Neuronal stem cell (in vitro differentiated cells): Measurements from ENCODE around the gene COL1A1.

Experiments used
- DNase-seq: peaks from one replicate; pipeline ENCODE4 v3.0.0-alpha.2; 2013; ENCODE audit warnings: low spot score
- H2AFZ ChIP-seq: one replicate; pipeline ENCODE4 v1.6.1; 2013; ENCODE audit warnings: mild to moderate bottlenecking, low read length, inconsistent platforms
- H2AK5ac ChIP-seq: 2 replicates; pipeline ENCODE4 v1.6.1; 2013; ENCODE audit warnings: low read depth, mild to moderate bottlenecking, inconsistent platforms, low read length, moderate library complexity, mixed read lengths
- H2BK120ac ChIP-seq: 2 replicates; pipeline ENCODE4 v1.6.1; 2013; ENCODE audit warnings: low read depth, mild to moderate bottlenecking, inconsistent platforms, low read length, moderate library complexity, mixed read lengths
- H2BK12ac ChIP-seq: one replicate; pipeline ENCODE4 v1.6.1; 2013; ENCODE audit warnings: low read length, inconsistent platforms
- H2BK15ac ChIP-seq: 2 replicates; pipeline ENCODE4 v1.6.1; 2013; ENCODE audit warnings: mild to moderate bottlenecking, low read length, inconsistent platforms, mixed read lengths
- H2BK5ac ChIP-seq: one replicate; pipeline ENCODE4 v1.6.1; 2013; ENCODE audit warnings: inconsistent platforms, mild to moderate bottlenecking, low read length, moderate library complexity
- H3K14ac ChIP-seq: one replicate; pipeline ENCODE4 v1.6.1; 2013; ENCODE audit warnings: low read length, inconsistent platforms
- H3K18ac ChIP-seq: 2 replicates; pipeline ENCODE4 v1.6.1; 2013; ENCODE audit warnings: low read length, inconsistent platforms
- H3K23ac ChIP-seq: 2 replicates; pipeline ENCODE4 v1.6.1; 2013; ENCODE audit warnings: low read depth, mild to moderate bottlenecking, mixed read lengths, low read length, inconsistent platforms; ENCODE audit not compliant: poor library complexity
- H3K27ac ChIP-seq: replicated peaks from 3 replicates; pipeline ENCODE4 v1.5.1; 2013; ENCODE audit warnings: low read length, inconsistent platforms
- H3K27me3 ChIP-seq, 3 experiments: 2 replicates each; pipeline ENCODE4 v1.6.1; 2013; ENCODE audit warnings: low read length in 3 of 3, mild to moderate bottlenecking in 2 of 3, inconsistent platforms in 1 of 3, low read depth in 1 of 3, mixed read lengths in 1 of 3, moderate library complexity in 1 of 3; ENCODE audit not compliant: control insufficient read depth in 3 of 3, insufficient read depth in 3 of 3
- H3K36me3 ChIP-seq, 2 donors: replicated peaks in 1 of 2; 2 replicates each; pipeline ENCODE4 v1.6.1; 2013; ENCODE audit warnings: low read length in 2 of 2; ENCODE audit not compliant: control insufficient read depth in 2 of 2, insufficient read depth in 2 of 2
- H3K4ac ChIP-seq: 2 replicates; pipeline ENCODE4 v1.6.1; 2013; ENCODE audit warnings: inconsistent platforms, mild to moderate bottlenecking, low read length, moderate library complexity
- H3K4me1 ChIP-seq, 2 donors: 1 replicate in 1 of 2; 2 replicates in 1 of 2; pipeline ENCODE4 v1.6.1; 2013; ENCODE audit warnings: low read length in 2 of 2, low read depth in 1 of 2; ENCODE audit not compliant: control insufficient read depth in 2 of 2, insufficient read depth in 1 of 2
- H3K4me2 ChIP-seq: one replicate; pipeline ENCODE4 v1.6.1; 2013; ENCODE audit warnings: mild to moderate bottlenecking, low read length, inconsistent platforms; ENCODE audit not compliant: insufficient read depth, poor library complexity, severe bottlenecking
- H3K4me3 ChIP-seq, 2 donors: 2 replicates each; pipeline ENCODE4 v1.5.1; 2013; ENCODE audit warnings: low read length in 2 of 2, mild to moderate bottlenecking in 2 of 2, inconsistent platforms in 1 of 2, moderate library complexity in 1 of 2
- H3K79me1 ChIP-seq: one replicate; pipeline ENCODE4 v1.6.1; 2013; ENCODE audit warnings: low read depth, mild to moderate bottlenecking, inconsistent platforms, low read length, moderate library complexity
- H3K9ac ChIP-seq: one replicate; pipeline ENCODE4 v1.6.1; 2013; ENCODE audit warnings: mild to moderate bottlenecking, low read depth, low read length, inconsistent platforms; ENCODE audit not compliant: poor library complexity
- H3K9me3 ChIP-seq, 2 donors: replicated peaks in 1 of 2; 2 replicates each; pipeline versions ENCODE3 to v1.6.1; 2013; ENCODE audit warnings: low read length in 2 of 2, mild to moderate bottlenecking in 2 of 2, inconsistent platforms in 1 of 2, low read depth in 1 of 2, mixed read lengths in 1 of 2, moderate library complexity in 1 of 2; ENCODE audit not compliant: control insufficient read depth in 2 of 2, insufficient read depth in 1 of 2
- H4K8ac ChIP-seq: one replicate; pipeline ENCODE4 v1.6.1; 2013; ENCODE audit warnings: low read depth, mild to moderate bottlenecking, inconsistent platforms, low read length, moderate library complexity
- H4K91ac ChIP-seq: one replicate; pipeline ENCODE4 v1.6.1; 2013; ENCODE audit warnings: low read length, low read depth, mild to moderate bottlenecking, inconsistent platforms; ENCODE audit not compliant: poor library complexity
- WGBS, 2 donors: extraction: QIAGEN DNeasy Blood & Tissue Kit; methylation state at CpG; one replicate each; pipeline ENCODE4 v1.1.7; 2013; ENCODE audit warnings: missing lambda C conversion rate in 2 of 2, mixed read lengths in 1 of 2; ENCODE audit not compliant: insufficient read length in 2 of 2, insufficient replicate concordance in 1 of 2; ENCODE audit errors: extremely low coverage in 2 of 2; 5-methylcytosine and 5-hydroxymethylcytosine counted together

Gene COL1A1

DNA sequence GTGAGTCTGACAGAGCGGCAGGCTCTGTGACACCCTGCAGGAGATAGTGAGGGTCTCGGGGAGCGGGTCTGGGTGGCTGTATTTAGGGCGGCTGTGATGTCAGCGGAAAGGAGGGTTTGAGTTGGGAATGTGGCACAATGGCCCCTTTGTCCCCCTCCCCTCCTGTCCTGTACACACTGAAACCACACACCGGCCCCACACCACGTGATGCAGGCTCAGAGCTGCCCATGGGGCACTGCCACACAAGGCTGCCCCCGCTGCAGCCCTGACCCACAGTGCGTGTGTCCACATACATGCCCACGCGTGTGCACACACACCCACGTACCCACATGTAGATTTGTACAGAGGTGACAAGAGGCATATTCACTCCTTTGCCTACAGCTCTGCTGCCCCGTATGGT lies 20.3 kb downstream of the COL1A1 start:
- DNase-seq: no peak
- peaks cover 4% of the 10 kb centered on the region for H3K79me1 ChIP-seq
- no peak overlapping the region for H3K4me2 ChIP-seq
- H3K36me3 ChIP-seq: peaks cover 0 to under 1% of the 10 kb centered on the region in 2 donors
- H4K91ac ChIP-seq: peak overlapping the region; percentile 62
- H4K8ac ChIP-seq: peak overlapping the region; percentile 57
- peak overlapping the region; percentile 64 for H3K14ac ChIP-seq
- H3K23ac ChIP-seq: no peak overlapping the region
- H2BK5ac ChIP-seq: no peak overlapping the region
- peak overlapping the region; percentile 6 for H2BK120ac ChIP-seq
- no peak overlapping the region for H3K4me3 ChIP-seq
- H2BK12ac ChIP-seq: peak overlapping the region; percentile 8
- WGBS, 2 donors: no CpG with 5 or more reads among the region's 13 CpGs
- H3K9me3 ChIP-seq: peaks cover 0 to 3% of the 10 kb centered on the region in 2 donors
- H3K4ac ChIP-seq: peak overlapping the region; percentile 97
- H3K27me3 ChIP-seq: peaks cover 0 to 9% (median 0%) of the 10 kb centered on the region in 3 experiments
- H3K27ac ChIP-seq: no peak overlapping the region
- H2AK5ac ChIP-seq: peak overlapping the region; percentile 96
- peak overlapping the region; percentile 16 for H3K9ac ChIP-seq
- H3K4me1 ChIP-seq: peaks cover 34 to 47% of the 10 kb centered on the region in 2 donors
- peak overlapping the region; percentile 8 for H2BK15ac ChIP-seq
- H2AFZ ChIP-seq: peak overlapping the region; percentile 5
- peak overlapping the region; percentile 83 for H3K18ac ChIP-seq

DNA sequence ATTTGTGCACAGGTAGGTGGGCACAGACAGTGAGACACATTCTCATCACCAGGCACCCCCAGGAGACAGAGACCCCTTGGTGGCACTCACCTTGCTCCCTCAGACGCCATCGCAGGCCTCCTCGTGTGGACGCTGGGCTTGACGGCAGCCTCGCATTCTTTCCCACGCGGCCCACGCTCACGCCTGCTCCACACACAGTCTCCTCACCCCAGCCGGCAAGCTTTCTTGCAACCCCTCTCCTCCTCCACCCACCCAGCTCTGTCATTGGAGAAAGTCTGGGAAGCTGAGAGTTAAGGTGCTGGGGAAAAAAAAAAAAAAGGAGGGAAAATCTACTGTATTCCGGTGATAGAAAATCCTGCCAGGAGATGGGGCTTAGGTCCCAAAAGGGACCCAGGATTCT lies 20.8 kb downstream of the COL1A1 start:
- no peak overlapping the region for H2AFZ ChIP-seq
- peaks cover 0 to 7% (median 0%) of the 10 kb centered on the region in 3 experiments for H3K27me3 ChIP-seq
- peak overlapping the region; percentile 86 for H3K18ac ChIP-seq
- peak overlapping the region; percentile 75 for H2BK15ac ChIP-seq
- H3K79me1 ChIP-seq: peaks cover 4% of the 10 kb centered on the region
- H4K91ac ChIP-seq: peak overlapping the region; percentile 93
- no peak overlapping the region for H3K27ac ChIP-seq
- H3K14ac ChIP-seq: no peak overlapping the region
- no peaks in the 10 kb centered on the region for H3K36me3 ChIP-seq
- H3K9ac ChIP-seq: no peak overlapping the region
- H3K23ac ChIP-seq: no peak overlapping the region
- no peak for DNase-seq
- H3K9me3 ChIP-seq: peaks cover 0 to 2% of the 10 kb centered on the region in 2 donors
- peak overlapping the region; percentile 38 for H2AK5ac ChIP-seq
- H2BK12ac ChIP-seq: no peak overlapping the region
- peaks cover 34 to 47% of the 10 kb centered on the region in 2 donors for H3K4me1 ChIP-seq
- no peak overlapping the region for H3K4ac ChIP-seq
- no peak overlapping the region for H2BK5ac ChIP-seq
- no peak overlapping the region for H3K4me3 ChIP-seq
- no peak overlapping the region for H2BK120ac ChIP-seq
- no peak overlapping the region for H3K4me2 ChIP-seq
- H4K8ac ChIP-seq: no peak overlapping the region
- no CpG with 5 or more reads among the region's 12 CpGs for WGBS, 2 donors

DNA sequence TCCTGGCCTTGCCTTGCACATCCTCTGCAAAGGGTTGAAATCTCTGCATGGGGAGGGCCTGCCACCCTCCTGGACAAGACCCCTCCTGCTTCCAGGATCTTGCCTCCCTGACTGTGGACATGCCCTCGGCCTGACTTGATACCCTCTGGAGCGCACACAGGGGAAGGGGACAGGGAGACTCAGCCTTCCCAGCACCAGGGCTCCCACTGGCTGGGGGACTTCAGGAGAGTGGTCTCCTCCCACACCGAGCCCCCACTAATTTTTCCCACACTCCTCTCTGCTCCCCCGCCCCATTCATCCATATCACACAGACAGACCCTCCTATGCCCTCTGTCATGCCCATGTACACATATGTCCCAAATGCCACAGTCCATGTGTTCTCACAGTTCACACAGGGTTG lies 21.3 kb downstream of the COL1A1 start:
- no peak overlapping the region for H2BK5ac ChIP-seq
- no peak overlapping the region for H3K23ac ChIP-seq
- no peak overlapping the region for H3K4me3 ChIP-seq
- H3K14ac ChIP-seq: no peak overlapping the region
- peak overlapping the region; percentile 38 for H3K18ac ChIP-seq
- peak overlapping the region; percentile 73 for H2BK12ac ChIP-seq
- H3K4ac ChIP-seq: no peak overlapping the region
- peak overlapping the region; percentile 32 for H2AK5ac ChIP-seq
- H2BK15ac ChIP-seq: peak overlapping the region; percentile 75
- H4K8ac ChIP-seq: no peak overlapping the region
- WGBS, 2 donors: no CpG with 5 or more reads among the region's 4 CpGs
- H3K36me3 ChIP-seq: no peaks in the 10 kb centered on the region
- peaks cover 34 to 47% of the 10 kb centered on the region in 2 donors for H3K4me1 ChIP-seq
- no peak overlapping the region for H2AFZ ChIP-seq
- no peak overlapping the region for H2BK120ac ChIP-seq
- H3K4me2 ChIP-seq: no peak overlapping the region
- no peak overlapping the region for H4K91ac ChIP-seq
- peaks cover 4% of the 10 kb centered on the region for H3K79me1 ChIP-seq
- H3K27ac ChIP-seq: no peak overlapping the region
- no peaks in the 10 kb centered on the region for H3K9me3 ChIP-seq
- H3K9ac ChIP-seq: no peak overlapping the region
- DNase-seq: no peak
- peaks cover 0 to 7% (median 0%) of the 10 kb centered on the region in 3 experiments for H3K27me3 ChIP-seq

DNA sequence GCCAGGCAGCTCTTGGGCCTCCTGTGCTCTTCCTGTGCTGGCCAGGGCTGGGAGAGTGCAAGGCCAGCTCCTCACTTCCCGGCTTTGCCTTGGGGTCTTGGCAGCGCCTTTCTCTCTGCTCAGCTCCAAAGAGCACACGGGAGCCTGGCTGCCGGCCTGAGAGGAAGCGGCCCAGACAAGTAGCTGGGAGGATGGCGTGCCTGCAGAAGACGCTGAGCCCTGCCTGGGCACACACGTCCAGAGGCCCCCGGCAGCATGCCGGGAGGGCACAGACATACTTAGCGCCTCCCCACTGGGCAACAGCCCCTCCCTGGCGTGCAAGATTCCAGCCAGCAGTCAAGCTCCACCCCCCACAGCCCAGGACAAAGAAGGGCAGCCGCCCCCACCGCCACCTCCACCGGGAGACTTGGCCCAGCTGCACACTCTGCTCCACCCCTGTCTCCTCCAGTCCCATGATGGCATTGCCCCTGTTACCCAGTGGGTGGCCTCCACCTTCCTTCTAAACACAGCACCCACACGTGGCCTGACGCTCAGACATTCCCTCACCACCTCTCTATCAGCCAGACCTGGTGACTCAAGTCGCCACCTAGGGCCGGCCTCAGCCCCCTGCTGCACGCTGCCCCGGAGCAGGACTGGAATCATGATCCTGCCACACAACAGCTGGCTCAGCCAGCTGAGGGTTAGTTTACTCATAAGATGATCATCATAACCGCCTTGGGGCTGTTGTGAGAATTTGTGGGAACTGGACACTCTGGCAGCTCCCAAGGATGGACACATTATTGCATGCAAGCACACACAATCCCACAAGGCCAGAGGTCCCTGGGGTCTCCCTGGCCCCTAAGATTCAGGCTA lies 23.2 kb downstream of the COL1A1 start:
- WGBS, 2 donors: no CpG with 5 or more reads among the region's 22 CpGs
- H3K9ac ChIP-seq: peak overlapping the region; percentile 82
- H2BK15ac ChIP-seq: peak overlapping the region; percentile 100
- peak overlapping the region; percentile 52 for H4K8ac ChIP-seq
- H3K23ac ChIP-seq: peak overlapping the region; percentile 83
- peak overlapping the region; percentile 90 for H4K91ac ChIP-seq
- peak overlapping the region; percentile 19 for H3K4me2 ChIP-seq
- H2BK5ac ChIP-seq: peak overlapping the region; percentile 83
- peak overlapping the region; percentile 91 for H2AFZ ChIP-seq
- no peaks in the 10 kb centered on the region for H3K9me3 ChIP-seq
- H3K36me3 ChIP-seq: no peaks in the 10 kb centered on the region
- H3K27ac ChIP-seq: peak overlapping the region; percentile 40
- H3K4ac ChIP-seq: peak overlapping the region; percentile 91
- peaks cover 25 to 35% of the 10 kb centered on the region in 2 donors for H3K4me1 ChIP-seq
- H3K18ac ChIP-seq: peak overlapping the region; percentile 99
- H3K27me3 ChIP-seq: peaks cover 0 to 7% (median 0%) of the 10 kb centered on the region in 3 experiments
- H2BK120ac ChIP-seq: peak overlapping the region; percentile 62
- peak overlapping the region; percentile 75 for H3K14ac ChIP-seq
- peak overlapping the region; percentile 71 for H2AK5ac ChIP-seq
- DNase-seq: no peak
- peaks cover 4% of the 10 kb centered on the region for H3K79me1 ChIP-seq
- H3K4me3 ChIP-seq: peak overlapping the region in 1 of 2 donors; percentile 32
- peak overlapping the region; percentile 65 for H2BK12ac ChIP-seq
